ENCODE measurements around the gene PAX9.

The PAX9 gene

GRCh38 chr14:36661506-36662257 lies at the start of gene PAX9:
TSS of gene PAX9 (plus strand) at chr14:36661860. CDS start at chr14:36662090, 230 bp downstream.
- DNase-seq (ENCODE audit: low read depth in 4 of 4, low spot score in 1 of 4) = peak in 1 of 4 experiments; percentile 34

GRCh38 chr14:36617824-36618223 lies 43.8 kb upstream of the PAX9 start:
- DNase-seq (ENCODE audit: low read depth in 4 of 4, low spot score in 1 of 4) = no peak

GRCh38 chr14:36618641-36619040 lies 43.0 kb upstream of the PAX9 start:
- DNase-seq (ENCODE audit: low read depth in 4 of 4, low spot score in 1 of 4) = no peak

- DNase-seq (ENCODE audit: low read depth in 4 of 4, low spot score in 1 of 4) = no peak
Measured at GRCh38 chr14:36619131-36619530, 42.5 kb upstream of the PAX9 start.

- DNase-seq (ENCODE audit: low read depth in 4 of 4, low spot score in 1 of 4) = no peak
Measured at GRCh38 chr14:36619853-36620252, 41.8 kb upstream of the PAX9 start.

GRCh38 chr14:36625014-36625413 lies 36.6 kb upstream of the PAX9 start:
- no peak for DNase-seq (ENCODE audit: low read depth in 4 of 4, low spot score in 1 of 4)

- no peak for DNase-seq (ENCODE audit: low read depth in 4 of 4, low spot score in 1 of 4)
Measured at GRCh38 chr14:36625436-36625835, 36.2 kb upstream of the PAX9 start.

GRCh38 chr14:36626151-36626550 lies 35.5 kb upstream of the PAX9 start:
- DNase-seq (ENCODE audit: low read depth in 4 of 4, low spot score in 1 of 4) = no peak

- no peak for DNase-seq (ENCODE audit: low read depth in 4 of 4, low spot score in 1 of 4)
Measured at GRCh38 chr14:36627981-36628380, 33.7 kb upstream of the PAX9 start.

- DNase-seq (ENCODE audit: low read depth in 4 of 4, low spot score in 1 of 4) = no peak
Measured at GRCh38 chr14:36633580-36633979, 28.1 kb upstream of the PAX9 start.

- no peak for DNase-seq (ENCODE audit: low read depth in 4 of 4, low spot score in 1 of 4)
Measured at GRCh38 chr14:36646664-36647416, 14.8 kb upstream of the PAX9 start.

- no peak for DNase-seq (ENCODE audit: low read depth in 4 of 4, low spot score in 1 of 4)
Measured at GRCh38 chr14:36647417-36647823, 14.2 kb upstream of the PAX9 start.

GRCh38 chr14:36647824-36648753 lies 13.6 kb upstream of the PAX9 start:
- DNase-seq (ENCODE audit: low read depth in 4 of 4, low spot score in 1 of 4) = no peak

GRCh38 chr14:36649872-36650650 lies 11.6 kb upstream of the PAX9 start:
- DNase-seq (ENCODE audit: low read depth in 4 of 4, low spot score in 1 of 4) = no peak

GRCh38 chr14:36652542-36653201 lies 9.0 kb upstream of the PAX9 start:
- no peak for DNase-seq (ENCODE audit: low read depth in 4 of 4, low spot score in 1 of 4)

GRCh38 chr14:36653413-36653812 lies 8.2 kb upstream of the PAX9 start:
- DNase-seq (ENCODE audit: low read depth in 4 of 4, low spot score in 1 of 4) = no peak

GRCh38 chr14:36653962-36654793 lies 7.5 kb upstream of the PAX9 start:
- DNase-seq (ENCODE audit: low read depth in 4 of 4, low spot score in 1 of 4) = no peak

- DNase-seq (ENCODE audit: low read depth in 4 of 4, low spot score in 1 of 4) = no peak
Measured at GRCh38 chr14:36654794-36655381, 6.8 kb upstream of the PAX9 start.

- DNase-seq (ENCODE audit: low read depth in 4 of 4, low spot score in 1 of 4) = no peak
Measured at GRCh38 chr14:36655571-36655962, 6.1 kb upstream of the PAX9 start.

All from stimulated activated CD4-positive, alpha-beta T cell treated with anti-CD3 and anti-CD28 coated beads, Interleukin-1b, Interleukin-23, amount 100 ng/mL, for 24 hours (primary cell).